Common myeloid progenitor, CD34-positive (primary cell): ENCODE results near the gene SMIM28.
A peak's percentile ranks its signal among the peaks of the same experiment; 100 is the strongest.

Experiments used
- CTCF ChIA-PET: fragments of 350-600 bp; sonication (Branson Sonifier 250); formaldehyde crosslinking; loops from one replicate; lab custom pipeline; 2021; ENCODE audit warnings: antibody characterized with exemption; lab: Charles Lee
- POLR2A ChIA-PET: fragments of 350-600 bp; sonication (Branson Sonifier 250); formaldehyde crosslinking; loops from one replicate; lab custom pipeline; 2021; ENCODE audit warnings: antibody characterized with exemption; lab: Charles Lee
- DNase-seq, 3 donors: peaks; one replicate each; pipeline versions ENCODE4 v3.0.0 to v3.0.0-alpha.2; 2013
- H3K27ac ChIP-seq, 2 experiments: 1 replicate in 1 of 2; 2 replicates in 1 of 2; pipeline ENCODE4 v1.7.0; 2013; ENCODE audit warnings: inconsistent platforms in 2 of 2, low read length in 2 of 2, mild to moderate bottlenecking in 2 of 2, low read depth in 1 of 2, moderate library complexity in 1 of 2; ENCODE audit not compliant: severe bottlenecking in 2 of 2, insufficient read depth in 1 of 2, poor library complexity in 1 of 2
- H3K27me3 ChIP-seq, 5 experiments: replicated peaks in 2 of 5; 1 replicate in 3 of 5; 2 replicates in 2 of 5; pipeline versions ENCODE4 v1.6.1 to v1.7.0; 2013; ENCODE audit warnings: low read length in 4 of 5, mild to moderate bottlenecking in 2 of 5, moderate library complexity in 2 of 5, inconsistent platforms in 1 of 5; ENCODE audit not compliant: insufficient read depth in 5 of 5, control insufficient read depth in 4 of 5
- H3K36me3 ChIP-seq, 4 experiments: 1 replicate in 2 of 4; 2 replicates in 2 of 4; pipeline versions ENCODE4 v1.6.1 to v1.7.0; 2013; ENCODE audit warnings: low read length in 3 of 4, control low read depth in 1 of 4, mild to moderate bottlenecking in 1 of 4; ENCODE audit not compliant: control insufficient read depth in 4 of 4, insufficient read depth in 4 of 4
- H3K4me1 ChIP-seq, 4 experiments: 1 replicate in 3 of 4; 2 replicates in 1 of 4; pipeline versions ENCODE4 v1.6.1 to v1.7.1; 2013; ENCODE audit warnings: low read length in 3 of 4, mild to moderate bottlenecking in 3 of 4, control low read depth in 1 of 4, inconsistent platforms in 1 of 4, moderate library complexity in 1 of 4; ENCODE audit not compliant: control insufficient read depth in 4 of 4, insufficient read depth in 4 of 4; ENCODE audit errors: control extremely low read depth in 1 of 4
- H3K4me3 ChIP-seq, 7 experiments: 1 replicate in 4 of 7; 2 replicates in 3 of 7; pipeline versions ENCODE4 v1.5.1 to v1.7.0; 2013; ENCODE audit warnings: mild to moderate bottlenecking in 7 of 7, low read length in 6 of 7, moderate library complexity in 6 of 7, inconsistent platforms in 2 of 7, low read depth in 2 of 7, control low read depth in 1 of 7; ENCODE audit not compliant: insufficient read depth in 4 of 7, control insufficient read depth in 1 of 7; ENCODE audit errors: extremely low read depth in 1 of 7
- H3K9me3 ChIP-seq, 5 experiments: 1 replicate in 4 of 5; 2 replicates in 1 of 5; pipeline versions ENCODE4 v1.6.1 to v1.7.1; 2013; ENCODE audit warnings: low read length in 4 of 5, mild to moderate bottlenecking in 2 of 5, inconsistent platforms in 1 of 5, low read depth in 1 of 5, moderate library complexity in 1 of 5; ENCODE audit not compliant: control insufficient read depth in 4 of 5, insufficient read depth in 2 of 5; ENCODE audit errors: control extremely low read depth in 1 of 5
- whole genome bisulfite sequencing: methylation state at CpG from one replicate; pipeline ENCODE4 v1.1.5; 2013; ENCODE audit not compliant: insufficient coverage; 5-methylcytosine and 5-hydroxymethylcytosine counted together

SMIM28 gene

GRCh38 chr6:138400326-138400725, 22.6 kb downstream of the SMIM28 start:
- Histone ChIP-seq H3K27me3 (no peaks in the 10 kb centered on the region), H3K36me3 (no peaks in the 10 kb centered on the region), H3K4me1 (peaks cover 4 to 20% (median 14%) of the 10 kb centered on the region in 4 experiments), H3K27ac (no peak overlapping the region), H3K9me3 (no peaks in the 10 kb centered on the region), H3K4me3 (no peak overlapping the region)
- CTCF ChIA-PET: interaction anchor here (1.4 kb wide), 1 partner anchor 22 kb away, joined by 3 read pairs; no protein-coding TSS in a partner anchor
- WGBS: no CpG with 5 or more reads among the region's 3 CpGs
- POLR2A ChIA-PET: no interaction called here
- no peak for DNase-seq

- CTCF ChIA-PET: interaction anchor here (0.8 to 4.2 kb wide), 5 partner anchors 9 to 119 kb away, joined by 3 to 26 read pairs (median 4); no protein-coding TSS in a partner anchor
These were observed 24.5 kb downstream of the SMIM28 start for GRCh38 chr6:138401960-138402837.

GRCh38 chr6:138402838-138403187, 25.1 kb downstream of the SMIM28 start:
- Histone ChIP-seq H3K27ac (peak overlapping the region; percentile 70 to 89), H3K27me3 (no peaks in the 10 kb centered on the region), H3K9me3 (no peaks in the 10 kb centered on the region), H3K36me3 (peaks cover 0 to 16% (median 11%) of the 10 kb centered on the region in 4 experiments), H3K4me1 (peaks cover 4 to 31% (median 20%) of the 10 kb centered on the region in 4 experiments), H3K4me3 (peak overlapping the region in 6 of 7 experiments; percentile 73 to 90 (median 84))
- DNase-seq: no peak
- CTCF ChIA-PET: interaction anchor here (0.6 to 4.2 kb wide), 6 partner anchors 10 to 460 kb away, joined by 3 to 26 read pairs (median 4); no protein-coding TSS in a partner anchor
- POLR2A ChIA-PET: interaction anchor here (0.5 kb wide), 1 partner anchor 290 kb away, joined by 4 read pairs; no protein-coding TSS in a partner anchor
- 97% methylated on average over 7 of the region's 8 CpGs for WGBS

More at GRCh38 chr6:138401960-138402837, 24.5 kb downstream of the SMIM28 start:
- no peaks in the 10 kb centered on the region for H3K9me3 ChIP-seq
- WGBS: 93% methylated on average over 12 of the region's 14 CpGs
- DNase-seq: no peak
- no peaks in the 10 kb centered on the region for H3K27me3 ChIP-seq
- H3K4me1 ChIP-seq: peaks cover 4 to 31% (median 20%) of the 10 kb centered on the region in 4 experiments
- no peak overlapping the region for H3K4me3 ChIP-seq
- POLR2A ChIA-PET: no interaction called here
- no peak overlapping the region for H3K27ac ChIP-seq
- H3K36me3 ChIP-seq: peaks cover 0 to 10% (median 4%) of the 10 kb centered on the region in 4 experiments

- peak overlapping the region; percentile 70 to 89 for H3K27ac ChIP-seq
- H3K9me3 ChIP-seq: no peaks in the 10 kb centered on the region
- peaks cover 0 to 21% (median 14%) of the 10 kb centered on the region in 4 experiments for H3K36me3 ChIP-seq
- under 1% methylated on average over 29 of the region's 30 CpGs for WGBS
- peak; percentile 52 to 90 (median 85) for DNase-seq
- peaks cover 4 to 31% (median 20%) of the 10 kb centered on the region in 4 experiments for H3K4me1 ChIP-seq
- H3K27me3 ChIP-seq: no peaks in the 10 kb centered on the region
- H3K4me3 ChIP-seq: peak overlapping the region; percentile 66 to 90 (median 81)
- POLR2A ChIA-PET: interaction anchor here (0.5 kb wide), 1 partner anchor 290 kb away, joined by 4 read pairs; no protein-coding TSS in a partner anchor
- CTCF ChIA-PET: interaction anchor here (0.6 to 4.5 kb wide), 7 partner anchors 11 to 460 kb away, joined by 3 to 30 read pairs (median 4); no protein-coding TSS in a partner anchor
These were observed 25.7 kb downstream of the SMIM28 start for GRCh38 chr6:138403324-138403800.

- H3K27ac ChIP-seq: peak within 1 kb of the TSS; percentile 70 to 89
- ChIA-PET POLR2A (interaction anchor here (0.6 kb wide), 1 partner anchor 259 kb away, joined by 3 read pairs; no protein-coding TSS in a partner anchor), CTCF (interaction anchor here (1.3 to 4.5 kb wide), 8 partner anchors 11 to 296 kb away, joined by 3 to 30 read pairs (median 4); partner anchors contain the start of gene SMIM28)
- H3K4me1 ChIP-seq: peaks cover 4 to 31% (median 20%) of the 10 kb centered on the region in 4 experiments
- peaks cover 0 to 27% (median 17%) of the 10 kb centered on the region in 4 experiments for H3K36me3 ChIP-seq
- peak within 1 kb of the TSS; percentile 66 to 90 (median 81) for H3K4me3 ChIP-seq
- under 1% methylated on average over 78 of the region's 92 CpGs for WGBS
- no peaks in the 10 kb centered on the region for H3K9me3 ChIP-seq
- peak; percentile 95 to 98 (median 97) for DNase-seq
- no peaks in the 10 kb centered on the region for H3K27me3 ChIP-seq
These were observed 26.3 kb downstream of the SMIM28 start, which contains the start of gene HEBP2 for GRCh38 chr6:138403801-138404665. HEBP2 (plus strand) TSS chr6:138404223; CDS start chr6:138404496, 273 bp downstream.

- no peaks in the 10 kb centered on the region for H3K27me3 ChIP-seq
- peak overlapping the region; percentile 50 to 89 for H3K27ac ChIP-seq
- H3K36me3 ChIP-seq: peaks cover 4 to 35% (median 25%) of the 10 kb centered on the region in 4 experiments
- peak; percentile 19 to 73 (median 66) for DNase-seq
- H3K9me3 ChIP-seq: no peaks in the 10 kb centered on the region
- peaks cover 4 to 31% (median 20%) of the 10 kb centered on the region in 4 experiments for H3K4me1 ChIP-seq
- ChIA-PET CTCF (interaction anchor here (0.6 to 4.5 kb wide), 11 partner anchors 12 to 400 kb away, joined by 3 to 30 read pairs (median 3); partner anchors contain the start of gene SMIM28), POLR2A (interaction anchor here (0.6 kb wide), 1 partner anchor 258 kb away, joined by 3 read pairs; no protein-coding TSS in a partner anchor)
- 5% methylated on average over 28 of the region's 35 CpGs for WGBS
- H3K4me3 ChIP-seq: peak overlapping the region; percentile 66 to 90 (median 81)
These were observed 27.1 kb downstream of the SMIM28 start for GRCh38 chr6:138404666-138405337.
